Karpas-422 (cell line): ENCODE measurements around the gene TEX2. TPM values are rescaled to one million over a fixed set of nuclear protein-coding genes. Genes with fewer than 3 reads are reported as not detected.

Experiments used
- DNase-seq: peaks from one replicate; pipeline ENCODE4 v3.0.0-alpha.2; 2015
- H2AFZ ChIP-seq: fragments of 200-600 bp; sonication (generic); 2 replicates; pipeline ENCODE4 v1.6.1; 2014; ENCODE audit warnings: antibody characterized with exemption, low read length, mixed read lengths
- H3K27ac ChIP-seq: fragments of 200-600 bp; sonication (generic); 2 replicates; pipeline ENCODE4 v1.5.1; 2014; ENCODE audit warnings: mild to moderate bottlenecking, low read length, moderate library complexity
- H3K27me3 ChIP-seq: fragments of 200-600 bp; sonication (generic); 2 replicates; pipeline ENCODE4 v1.6.1; 2014; ENCODE audit warnings: low read length, mixed read lengths
- H3K36me3 ChIP-seq: fragments of 200-600 bp; sonication (generic); 2 replicates; pipeline ENCODE4 v1.6.1; 2014; ENCODE audit warnings: low read length, mixed read lengths; ENCODE audit not compliant: insufficient read depth
- H3K4me1 ChIP-seq: fragments of 200-600 bp; sonication (generic); 2 replicates; pipeline ENCODE4 v1.6.1; 2014; ENCODE audit warnings: mild to moderate bottlenecking, low read length, mixed read lengths
- H3K4me2 ChIP-seq: fragments of 200-600 bp; sonication (generic); 2 replicates; pipeline ENCODE4 v1.6.1; 2014; ENCODE audit warnings: low read length, low read depth, mild to moderate bottlenecking; ENCODE audit not compliant: poor library complexity, severe bottlenecking
- H3K4me3 ChIP-seq: fragments of 200-600 bp; sonication (generic); 2 replicates; pipeline ENCODE4 v1.5.1; 2014; ENCODE audit warnings: mild to moderate bottlenecking, antibody characterized with exemption, low read length, mixed read lengths
- H3K79me2 ChIP-seq: fragments of 200-600 bp; sonication (generic); 2 replicates; pipeline ENCODE4 v1.6.1; 2014; ENCODE audit warnings: mild to moderate bottlenecking, low read length, mixed read lengths
- H3K9ac ChIP-seq: fragments of 200-600 bp; sonication (generic); 2 replicates; pipeline ENCODE4 v1.6.0; 2014; ENCODE audit warnings: low read length
- H3K9me2 ChIP-seq: fragments of 200-600 bp; sonication (generic), shearing (Covaris generic); replicated peaks from 2 replicates; pipeline ENCODE4 v1.6.0; 2014; ENCODE audit warnings: mild to moderate bottlenecking, low read length, moderate library complexity; ENCODE audit not compliant: insufficient read depth
- H3K9me3 ChIP-seq: fragments of 300-700, 200-600 bp; sonication (generic); 2 replicates; pipeline ENCODE4 v1.6.1; 2014; ENCODE audit warnings: low read length, mixed read lengths
- H4K20me1 ChIP-seq: fragments of 200-600 bp; sonication (generic); 2 replicates; pipeline ENCODE4 v1.6.1; 2014; ENCODE audit warnings: mild to moderate bottlenecking, antibody characterized with exemption, low read length, low read depth; ENCODE audit not compliant: insufficient read depth
- total RNA-seq: library from RNA; depleted of rRNA; stranded (reverse); fragments of >200 nt; shearing (Covaris generic); gene quantifications from 2 replicates; pipeline ENCODE4 v1.2.3, GENCODE V29; 2014; ENCODE audit warnings: low replicate concordance

Gene TEX2
- total RNA-seq, 1 experiment from 2014 or later: 5.5 TPM

- H2AFZ ChIP-seq: no peak overlapping the region
- H3K4me3 ChIP-seq: no peak overlapping the region
- no peak overlapping the region for H3K9ac ChIP-seq
- no peaks in the 10 kb centered on the region for H3K79me2 ChIP-seq
- 0 out of 2 replicates have a peak, but pooled peaks cover 2% of the 10 kb centered on the region for H3K27me3 ChIP-seq
- no peak overlapping the region for H3K27ac ChIP-seq
- H3K4me2 ChIP-seq: no peak overlapping the region
- no peaks in the 10 kb centered on the region for H3K9me2 ChIP-seq
- H3K4me1 ChIP-seq: no peaks in the 10 kb centered on the region
- H4K20me1 ChIP-seq: no peaks in the 10 kb centered on the region
- H3K9me3 ChIP-seq: peaks cover 12% of the 10 kb centered on the region
- DNase-seq: no peak
- H3K36me3 ChIP-seq: no peaks in the 10 kb centered on the region
Observed at GRCh38 chr17:64295146-64295545, 32.1 kb upstream of the TEX2 start.

- Histone ChIP-seq H3K4me2 (no peak overlapping the region), H3K4me1 (peaks cover 6% of the 10 kb centered on the region), H3K79me2 (no peaks in the 10 kb centered on the region), H3K9me2 (no peaks in the 10 kb centered on the region), H3K9ac (no peak overlapping the region), H3K27ac (no peak overlapping the region), H2AFZ (no peak overlapping the region), H3K27me3 (0 out of 2 replicates have a peak, but pooled peaks cover 1% of the 10 kb centered on the region), H3K4me3 (no peak overlapping the region), H3K36me3 (no peaks in the 10 kb centered on the region), H4K20me1 (no peaks in the 10 kb centered on the region), H3K9me3 (peaks cover 12% of the 10 kb centered on the region)
- DNase-seq: peak; percentile 73
Observed at GRCh38 chr17:64291268-64291851, 28.3 kb upstream of the TEX2 start.

DNA sequence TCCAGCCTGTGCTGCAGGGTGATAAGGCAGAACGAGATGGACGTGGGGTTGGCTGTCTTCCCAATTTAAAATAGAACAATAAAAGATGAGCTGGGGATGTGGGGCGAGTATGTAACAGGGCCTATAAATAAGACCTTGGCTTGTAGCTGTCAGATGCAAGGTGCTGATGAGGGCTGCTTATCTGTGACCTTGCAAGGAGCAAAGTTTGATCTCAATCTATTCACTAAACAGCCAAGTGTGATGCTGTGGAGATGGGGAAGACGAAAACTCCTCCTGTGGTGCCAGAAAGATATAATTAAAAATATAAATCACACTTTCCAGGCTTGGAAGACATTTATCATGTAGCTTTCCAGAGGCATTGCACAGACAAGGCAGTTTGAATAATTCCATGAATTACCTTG lies 26.7 kb upstream of the TEX2 start:
- Histone ChIP-seq H3K9ac (no peak overlapping the region), H3K79me2 (no peaks in the 10 kb centered on the region), H3K4me2 (no peak overlapping the region), H4K20me1 (no peaks in the 10 kb centered on the region), H3K27ac (no peak overlapping the region), H3K36me3 (no peaks in the 10 kb centered on the region), H3K27me3 (no peaks in the 10 kb centered on the region), H2AFZ (no peak overlapping the region), H3K9me2 (no peaks in the 10 kb centered on the region), H3K9me3 (peaks cover 12% of the 10 kb centered on the region), H3K4me1 (peaks cover 6% of the 10 kb centered on the region), H3K4me3 (no peak overlapping the region)
- no peak for DNase-seq

- no peaks in the 10 kb centered on the region for H3K9me2 ChIP-seq
- H3K36me3 ChIP-seq: no peaks in the 10 kb centered on the region
- no peak overlapping the region for H3K9ac ChIP-seq
- H3K9me3 ChIP-seq: no peaks in the 10 kb centered on the region
- peaks cover 6% of the 10 kb centered on the region for H3K4me1 ChIP-seq
- no peaks in the 10 kb centered on the region for H4K20me1 ChIP-seq
- H3K27me3 ChIP-seq: no peaks in the 10 kb centered on the region
- H3K4me2 ChIP-seq: no peak overlapping the region
- DNase-seq: no peak
- no peak overlapping the region for H3K4me3 ChIP-seq
- no peak overlapping the region for H2AFZ ChIP-seq
- H3K27ac ChIP-seq: no peak overlapping the region
- H3K79me2 ChIP-seq: no peaks in the 10 kb centered on the region
Observed at GRCh38 chr17:64282753-64283080, 19.7 kb upstream of the TEX2 start.

- no peak overlapping the region for H2AFZ ChIP-seq
- H3K9me2 ChIP-seq: no peaks in the 10 kb centered on the region
- no peaks in the 10 kb centered on the region for H3K36me3 ChIP-seq
- H3K27ac ChIP-seq: no peak overlapping the region
- H3K4me3 ChIP-seq: no peak overlapping the region
- H3K79me2 ChIP-seq: no peaks in the 10 kb centered on the region
- DNase-seq: peak; percentile 84
- H3K9me3 ChIP-seq: no peaks in the 10 kb centered on the region
- H3K9ac ChIP-seq: no peak overlapping the region
- no peak overlapping the region for H3K4me2 ChIP-seq
- H3K27me3 ChIP-seq: no peaks in the 10 kb centered on the region
- no peaks in the 10 kb centered on the region for H4K20me1 ChIP-seq
- peaks cover 6% of the 10 kb centered on the region for H3K4me1 ChIP-seq
Observed at GRCh38 chr17:64281962-64282752, 19.1 kb upstream of the TEX2 start.

GRCh38 chr17:64278614-64279013 lies 15.6 kb upstream of the TEX2 start:
- Histone ChIP-seq H3K79me2 (no peaks in the 10 kb centered on the region), H4K20me1 (no peaks in the 10 kb centered on the region), H2AFZ (no peak overlapping the region), H3K27ac (no peak overlapping the region), H3K27me3 (no peaks in the 10 kb centered on the region), H3K9me3 (no peaks in the 10 kb centered on the region), H3K9ac (no peak overlapping the region), H3K4me3 (no peak overlapping the region), H3K4me2 (no peak overlapping the region), H3K36me3 (no peaks in the 10 kb centered on the region), H3K4me1 (no peaks in the 10 kb centered on the region), H3K9me2 (no peaks in the 10 kb centered on the region)
- no peak for DNase-seq

DNA sequence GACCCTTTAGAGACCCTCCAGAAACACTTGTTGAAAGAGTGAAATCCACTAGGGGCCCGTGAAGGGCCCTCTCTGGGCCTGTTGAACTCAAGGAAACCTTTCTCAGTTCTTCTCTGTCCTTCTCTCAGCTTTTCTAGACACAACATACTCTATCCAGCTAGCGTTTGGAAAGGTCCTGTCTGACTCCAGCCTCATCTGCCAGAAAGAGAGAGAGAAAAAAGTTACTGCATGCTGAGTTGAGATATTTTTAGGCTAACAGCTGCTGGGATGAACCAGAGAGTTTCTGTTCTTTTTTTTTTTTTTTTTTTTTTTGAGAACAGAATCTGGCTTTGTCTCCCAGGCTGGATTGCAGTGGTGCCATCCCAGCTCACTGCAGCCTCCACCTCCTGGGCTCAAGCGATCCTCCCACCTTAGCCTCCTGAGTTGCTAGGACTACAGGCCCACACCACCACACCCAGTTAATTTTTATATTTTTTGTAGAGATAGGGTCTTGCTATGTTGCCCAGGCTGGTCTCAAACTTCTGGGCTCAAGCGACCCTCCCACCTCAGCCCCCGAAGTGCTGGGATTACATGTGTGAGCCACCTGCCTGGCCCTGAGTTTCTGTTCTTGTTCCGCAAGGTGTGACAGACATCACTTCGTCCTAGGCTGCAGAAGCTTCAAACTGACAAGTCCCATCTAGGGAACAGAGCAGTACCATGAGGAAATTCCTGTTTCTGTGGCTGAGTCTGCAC lies 14.9 kb upstream of the TEX2 start:
- H3K9ac ChIP-seq: no peak overlapping the region
- H3K27me3 ChIP-seq: no peaks in the 10 kb centered on the region
- H3K27ac ChIP-seq: no peak overlapping the region
- H3K4me1 ChIP-seq: no peaks in the 10 kb centered on the region
- no peaks in the 10 kb centered on the region for H3K36me3 ChIP-seq
- H4K20me1 ChIP-seq: no peaks in the 10 kb centered on the region
- H3K9me3 ChIP-seq: no peaks in the 10 kb centered on the region
- DNase-seq: no peak
- no peaks in the 10 kb centered on the region for H3K79me2 ChIP-seq
- no peak overlapping the region for H3K4me3 ChIP-seq
- H3K4me2 ChIP-seq: no peak overlapping the region
- no peaks in the 10 kb centered on the region for H3K9me2 ChIP-seq
- no peak overlapping the region for H2AFZ ChIP-seq

DNA sequence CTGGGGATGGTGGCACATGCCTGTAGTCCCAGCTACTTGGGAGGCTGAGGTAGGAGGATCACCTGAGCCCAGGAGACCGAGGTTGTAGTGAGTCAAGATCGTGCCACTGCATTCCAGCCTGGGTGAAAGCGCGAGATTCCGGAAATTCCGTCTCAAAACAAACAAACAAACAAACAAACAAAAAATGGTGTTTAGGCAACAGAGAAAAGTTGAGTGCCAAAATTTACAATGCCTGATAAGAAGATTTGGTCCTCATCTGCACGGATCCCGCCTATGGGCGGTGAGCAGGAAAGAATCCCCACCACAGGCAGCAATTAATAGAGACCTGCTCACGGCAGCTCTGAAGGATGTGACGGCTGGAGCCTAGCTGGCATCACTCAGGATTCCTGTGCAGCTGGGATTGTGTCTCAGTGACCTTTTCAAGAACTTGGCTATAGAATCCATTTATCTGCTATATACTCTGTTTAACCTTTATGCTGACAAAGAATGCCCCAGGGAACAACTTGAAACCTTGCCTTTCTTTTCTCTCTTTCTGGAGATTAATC lies 14.0 kb upstream of the TEX2 start:
- H3K9ac ChIP-seq: no peak overlapping the region
- no peak overlapping the region for H3K27ac ChIP-seq
- H3K79me2 ChIP-seq: no peaks in the 10 kb centered on the region
- no peaks in the 10 kb centered on the region for H3K9me2 ChIP-seq
- H3K36me3 ChIP-seq: no peaks in the 10 kb centered on the region
- H3K4me3 ChIP-seq: no peak overlapping the region
- DNase-seq: no peak
- H3K9me3 ChIP-seq: no peaks in the 10 kb centered on the region
- H3K27me3 ChIP-seq: no peaks in the 10 kb centered on the region
- no peaks in the 10 kb centered on the region for H3K4me1 ChIP-seq
- H4K20me1 ChIP-seq: no peaks in the 10 kb centered on the region
- no peak overlapping the region for H2AFZ ChIP-seq
- no peak overlapping the region for H3K4me2 ChIP-seq
